Measurements from ENCODE around the gene PIK3C3.

- TF ChIP-seq, protein P1, sequence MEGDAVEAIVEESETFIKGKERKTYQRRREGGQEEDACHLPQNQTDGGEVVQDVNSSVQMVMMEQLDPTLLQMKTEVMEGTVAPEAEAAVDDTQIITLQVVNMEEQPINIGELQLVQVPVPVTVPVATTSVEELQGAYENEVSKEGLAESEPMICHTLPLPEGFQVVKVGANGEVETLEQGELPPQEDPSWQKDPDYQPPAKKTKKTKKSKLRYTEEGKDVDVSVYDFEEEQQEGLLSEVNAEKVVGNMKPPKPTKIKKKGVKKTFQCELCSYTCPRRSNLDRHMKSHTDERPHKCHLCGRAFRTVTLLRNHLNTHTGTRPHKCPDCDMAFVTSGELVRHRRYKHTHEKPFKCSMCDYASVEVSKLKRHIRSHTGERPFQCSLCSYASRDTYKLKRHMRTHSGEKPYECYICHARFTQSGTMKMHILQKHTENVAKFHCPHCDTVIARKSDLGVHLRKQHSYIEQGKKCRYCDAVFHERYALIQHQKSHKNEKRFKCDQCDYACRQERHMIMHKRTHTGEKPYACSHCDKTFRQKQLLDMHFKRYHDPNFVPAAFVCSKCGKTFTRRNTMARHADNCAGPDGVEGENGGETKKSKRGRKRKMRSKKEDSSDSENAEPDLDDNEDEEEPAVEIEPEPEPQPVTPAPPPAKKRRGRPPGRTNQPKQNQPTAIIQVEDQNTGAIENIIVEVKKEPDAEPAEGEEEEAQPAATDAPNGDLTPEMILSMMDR (IDR thresholded peaks at IDR 0.05; ENCODE audit: low read depth, low read length) = no peak
- TF ChIP-seq POLR2A (IDR thresholded peaks at IDR 0.05; ENCODE audit: extremely low read depth, insufficient read length) = no peak
- TF ChIP-seq MAX (IDR thresholded peaks at IDR 0.05; ENCODE audit: low read depth, low read length) = no peak
These were observed 15.7 kb upstream of the PIK3C3 start for GRCh38 chr18:41939326-41939725.

All from NB4 (cell line).